SK-N-SH (cell line): ENCODE data around the gene CBFA2T2.

ENCODE experiments used
- ELF1 ChIP-seq: IDR thresholded peaks from 2 replicates; pipeline ENCODE4 v1.4.0; 2012
- EP300 ChIP-seq, 2 experiments: IDR thresholded peaks; 2 replicates each; pipeline versions ENCODE4 v1.4.0 to v1.6.1; 2012; ENCODE audit warnings: borderline replicate concordance in 1 of 2, low read depth in 1 of 2, low read length in 1 of 2
- EZH2phosphoT487 ChIP-seq: fragments of 200-600 bp; sonication (generic); IDR thresholded peaks from 2 replicates; pipeline ENCODE4 v1.6.1; 2017; ENCODE audit warnings: low read depth, mixed run types, mild to moderate bottlenecking, antibody characterized with exemption, moderate library complexity, borderline replicate concordance
- FOSL2 ChIP-seq: IDR thresholded peaks from 2 replicates; pipeline ENCODE4 v1.4.0; 2012; ENCODE audit warnings: low read depth, mild to moderate bottlenecking, moderate library complexity, borderline replicate concordance
- NRF1 ChIP-seq: IDR thresholded peaks from 2 replicates; pipeline ENCODE4 v1.6.1; 2012; ENCODE audit warnings: low read depth, mild to moderate bottlenecking, low read length
- RAD21 ChIP-seq: IDR thresholded peaks from 2 replicates; pipeline ENCODE4 v1.6.1; 2012; ENCODE audit warnings: mild to moderate bottlenecking, low read length
- YY1 ChIP-seq: IDR thresholded peaks from 2 replicates; pipeline ENCODE4 v1.4.0; 2012; ENCODE audit warnings: low read depth, mild to moderate bottlenecking
- TF ChIP-seq, protein P1 (sequence below): fragments of 200-600 bp; sonication (generic); IDR thresholded peaks from 2 replicates; pipeline ENCODE4 v1.6.1; 2017; ENCODE audit warnings: antibody characterized with exemption, mild to moderate bottlenecking, moderate library complexity
- TF ChIP-seq, protein P2 (sequence below): fragments of 150-350 bp; IDR thresholded peaks from 2 replicates; pipeline ENCODE4 v1.6.1; 2017; ENCODE audit warnings: antibody characterized with exemption, low read length, low read depth, borderline replicate concordance

DNA sequence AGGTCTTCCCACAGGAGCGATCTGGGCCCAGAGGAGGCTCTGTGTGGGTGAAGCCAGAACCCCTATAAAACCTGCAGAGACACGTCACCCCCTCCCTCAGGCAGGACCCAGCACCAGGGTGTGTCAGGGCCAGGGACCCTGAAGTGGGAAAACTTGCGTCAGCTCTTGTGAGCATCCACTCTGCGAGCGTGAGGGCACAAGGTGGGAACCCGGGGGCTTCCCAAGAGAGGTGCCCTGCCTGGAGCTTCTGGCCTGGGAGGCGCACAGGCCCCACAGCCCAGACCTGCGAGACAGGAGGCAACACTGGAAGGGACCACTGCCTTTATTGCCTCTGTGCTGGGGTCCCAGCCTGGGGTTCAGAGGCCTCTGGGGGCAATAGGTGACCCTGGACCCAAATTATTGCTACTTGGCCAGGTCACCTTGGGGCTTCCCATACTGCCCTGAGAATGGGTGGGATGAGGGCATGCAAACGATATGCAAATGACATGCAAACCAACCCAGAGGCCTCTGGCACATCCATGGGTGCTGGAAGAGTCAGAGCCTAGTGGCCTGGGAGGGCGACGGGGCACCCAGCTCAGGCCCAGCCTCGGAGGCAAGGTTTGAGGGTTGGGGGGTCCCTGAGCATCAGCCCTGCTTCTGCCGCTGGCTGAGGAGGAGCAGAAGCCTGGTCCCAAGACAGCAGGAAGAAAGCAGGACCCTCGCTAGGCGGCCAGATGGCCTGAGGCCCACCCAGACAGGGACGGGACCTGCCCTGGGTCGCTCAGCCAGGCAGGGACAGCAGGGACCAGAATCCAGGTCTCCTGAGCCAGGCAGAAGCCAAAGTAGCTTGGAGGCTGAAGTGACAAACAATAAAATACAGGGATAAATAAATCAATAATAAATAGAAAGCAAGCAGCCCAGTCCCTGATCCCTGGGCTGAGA lies 167.1 kb downstream of the CBFA2T2 start:
- TF ChIP-seq EP300 (IDR thresholded peaks at IDR 0.05; ENCODE audit: borderline replicate concordance in 1 of 2, low read depth in 1 of 2, low read length in 1 of 2) (no peak), ELF1 (no peak), EZH2phosphoT487 (no peak), RAD21 (no peak), NRF1 (no peak), FOSL2 (no peak), YY1 (no peak)
- TF ChIP-seq, protein P1, sequence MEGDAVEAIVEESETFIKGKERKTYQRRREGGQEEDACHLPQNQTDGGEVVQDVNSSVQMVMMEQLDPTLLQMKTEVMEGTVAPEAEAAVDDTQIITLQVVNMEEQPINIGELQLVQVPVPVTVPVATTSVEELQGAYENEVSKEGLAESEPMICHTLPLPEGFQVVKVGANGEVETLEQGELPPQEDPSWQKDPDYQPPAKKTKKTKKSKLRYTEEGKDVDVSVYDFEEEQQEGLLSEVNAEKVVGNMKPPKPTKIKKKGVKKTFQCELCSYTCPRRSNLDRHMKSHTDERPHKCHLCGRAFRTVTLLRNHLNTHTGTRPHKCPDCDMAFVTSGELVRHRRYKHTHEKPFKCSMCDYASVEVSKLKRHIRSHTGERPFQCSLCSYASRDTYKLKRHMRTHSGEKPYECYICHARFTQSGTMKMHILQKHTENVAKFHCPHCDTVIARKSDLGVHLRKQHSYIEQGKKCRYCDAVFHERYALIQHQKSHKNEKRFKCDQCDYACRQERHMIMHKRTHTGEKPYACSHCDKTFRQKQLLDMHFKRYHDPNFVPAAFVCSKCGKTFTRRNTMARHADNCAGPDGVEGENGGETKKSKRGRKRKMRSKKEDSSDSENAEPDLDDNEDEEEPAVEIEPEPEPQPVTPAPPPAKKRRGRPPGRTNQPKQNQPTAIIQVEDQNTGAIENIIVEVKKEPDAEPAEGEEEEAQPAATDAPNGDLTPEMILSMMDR, result no peak
- TF ChIP-seq, protein P2, sequence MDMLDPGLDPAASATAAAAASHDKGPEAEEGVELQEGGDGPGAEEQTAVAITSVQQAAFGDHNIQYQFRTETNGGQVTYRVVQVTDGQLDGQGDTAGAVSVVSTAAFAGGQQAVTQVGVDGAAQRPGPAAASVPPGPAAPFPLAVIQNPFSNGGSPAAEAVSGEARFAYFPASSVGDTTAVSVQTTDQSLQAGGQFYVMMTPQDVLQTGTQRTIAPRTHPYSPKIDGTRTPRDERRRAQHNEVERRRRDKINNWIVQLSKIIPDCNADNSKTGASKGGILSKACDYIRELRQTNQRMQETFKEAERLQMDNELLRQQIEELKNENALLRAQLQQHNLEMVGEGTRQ, result no peak
